ENCODE data around the gene SLC25A2. TPM values are rescaled to one million over a fixed set of nuclear protein-coding genes. Genes with fewer than 3 reads are reported as not detected.

Gene SLC25A2
- total and polyA plus RNA-seq, 2 of the 13 experiments (the other 11 are each of a cell fraction or from before 2014, with no cell fraction given), result 0.13 TPM; not detected in 1

GRCh38 chr5:141261238-141261546 lies 42.7 kb downstream of the SLC25A2 start (continued):
- no peak for TF ChIP-seq ADNP (CRISPR knock-in tag; IDR thresholded peaks at IDR 0.05)
- no peak for TF ChIP-seq CEBPB (IDR thresholded peaks at IDR 0.05; ENCODE audit: borderline replicate concordance, low read depth, low read length)
- TF ChIP-seq SRSF9 (IDR thresholded peaks at IDR 0.05; ENCODE audit: borderline replicate concordance, insufficient read depth, low read depth, low read length, poor library complexity, severe bottlenecking), result no peak
- no peak for TF ChIP-seq ZNF567 (CRISPR knock-in tag; IDR thresholded peaks at IDR 0.05; ENCODE audit: borderline replicate concordance)
- no peak for TF ChIP-seq JUN (CRISPR knock-in tag; IDR thresholded peaks at IDR 0.05)
- TF ChIP-seq ZNF766 (CRISPR knock-in tag; IDR thresholded peaks at IDR 0.05; ENCODE audit: borderline replicate concordance), result no peak
- TF ChIP-seq ATRX (CRISPR knock-in tag; IDR thresholded peaks at IDR 0.05; ENCODE audit: borderline replicate concordance), result no peak
- no peak for TF ChIP-seq KDM4B (CRISPR knock-in tag; IDR thresholded peaks at IDR 0.05)
- TF ChIP-seq PRDM10 (CRISPR knock-in tag; IDR thresholded peaks at IDR 0.05; ENCODE audit: low read depth), result no peak
- no peak for TF ChIP-seq DMTF1 (CRISPR knock-in tag; IDR thresholded peaks at IDR 0.05)
- no peak for TF ChIP-seq RAD21 (CRISPR knock-in tag; IDR thresholded peaks at IDR 0.05)
- no peak for TF ChIP-seq RERE (CRISPR knock-in tag; IDR thresholded peaks at IDR 0.05; ENCODE audit: low read depth)
- TF ChIP-seq HHEX (CRISPR knock-in tag; IDR thresholded peaks at IDR 0.05), result no peak
- TF ChIP-seq CREM (IDR thresholded peaks at IDR 0.05), result no peak
- TF ChIP-seq CREM (CRISPR knock-in tag; IDR thresholded peaks at IDR 0.05), result no peak
